ENCODE measurements around the gene PRR36.
A peak's percentile ranks its signal among the peaks of the same experiment; 100 is the strongest.

Gene PRR36

DNA sequence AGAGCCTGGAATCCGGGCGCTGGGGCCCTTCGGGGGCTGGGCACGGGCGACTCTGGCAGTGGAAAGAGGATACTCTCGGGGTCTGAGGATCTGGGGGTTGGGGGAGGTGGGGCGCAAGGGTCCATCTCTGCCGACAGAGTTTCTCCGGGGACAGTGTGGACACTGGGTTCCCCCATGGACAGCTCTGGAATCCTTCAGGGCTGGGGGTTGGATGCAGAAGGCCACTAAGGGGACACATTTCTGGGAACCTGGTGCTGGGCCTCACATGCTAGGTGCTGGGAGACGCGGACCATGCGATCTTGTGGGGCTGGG is 42.7 kb upstream of the PRR36 start:
- peak in 1 of 2 experiments; percentile 62 for DNase-seq
- TF ChIP-seq GATA1 (IDR thresholded peaks at IDR 0.05; ENCODE audit: low read depth, low read length) (no peak), POLR2A (IDR thresholded peaks at IDR 0.05; ENCODE audit: low read length) (no peak)

DNA sequence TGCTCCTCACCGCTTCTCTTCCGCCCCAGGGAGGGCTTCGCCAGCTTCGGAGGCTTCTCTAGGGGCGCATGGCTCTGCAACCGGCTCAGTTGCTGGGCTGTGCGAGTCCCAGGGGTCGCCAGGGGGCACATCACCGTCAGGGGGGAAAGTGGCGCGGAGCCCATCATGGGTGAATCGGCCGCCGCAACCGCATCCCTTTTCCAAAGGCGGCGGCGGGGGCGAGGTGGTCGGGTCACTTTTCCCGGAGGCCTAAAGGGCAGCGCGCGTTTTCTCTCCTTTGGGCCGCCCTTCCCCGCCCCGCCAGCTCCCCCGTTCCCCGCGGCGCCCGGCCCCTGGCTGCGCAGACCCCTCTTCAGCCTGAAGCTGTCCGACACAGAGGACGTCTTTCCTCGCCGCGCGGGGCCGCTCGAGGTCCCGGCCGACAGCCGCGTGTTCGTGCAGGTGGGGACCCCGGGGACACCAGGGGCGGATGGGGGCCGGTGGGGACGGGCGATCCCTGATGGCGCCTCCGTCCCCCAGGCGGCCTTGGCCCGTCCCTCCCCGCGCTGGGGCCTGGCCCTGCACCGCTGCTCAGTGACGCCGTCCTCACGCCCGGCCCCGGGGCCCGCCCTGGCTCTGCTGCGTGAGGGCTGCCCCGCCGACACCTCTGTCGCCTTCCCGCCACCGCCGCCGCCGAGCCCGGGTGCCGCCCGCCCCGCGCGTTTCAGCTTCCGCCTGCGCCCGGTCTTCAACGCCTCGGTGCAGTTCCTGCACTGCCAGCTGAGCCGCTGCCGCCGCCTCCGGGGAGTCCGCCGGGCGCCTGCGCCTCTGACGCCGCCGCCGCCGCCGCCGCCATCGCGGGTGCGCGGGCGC is 42.1 kb upstream of the PRR36 start:
- TF ChIP-seq POLR2A (IDR thresholded peaks at IDR 0.05; ENCODE audit: low read length): no peak
- no peak for TF ChIP-seq GATA1 (IDR thresholded peaks at IDR 0.05; ENCODE audit: low read depth, low read length)
- DNase-seq: peak; percentile 80 to 83

GRCh38 chr19:7915250-7916102 is 41.3 kb upstream of the PRR36 start:
- TF ChIP-seq POLR2A (IDR thresholded peaks at IDR 0.05; ENCODE audit: low read length): no peak
- no peak for TF ChIP-seq GATA1 (IDR thresholded peaks at IDR 0.05; ENCODE audit: low read depth, low read length)

DNA sequence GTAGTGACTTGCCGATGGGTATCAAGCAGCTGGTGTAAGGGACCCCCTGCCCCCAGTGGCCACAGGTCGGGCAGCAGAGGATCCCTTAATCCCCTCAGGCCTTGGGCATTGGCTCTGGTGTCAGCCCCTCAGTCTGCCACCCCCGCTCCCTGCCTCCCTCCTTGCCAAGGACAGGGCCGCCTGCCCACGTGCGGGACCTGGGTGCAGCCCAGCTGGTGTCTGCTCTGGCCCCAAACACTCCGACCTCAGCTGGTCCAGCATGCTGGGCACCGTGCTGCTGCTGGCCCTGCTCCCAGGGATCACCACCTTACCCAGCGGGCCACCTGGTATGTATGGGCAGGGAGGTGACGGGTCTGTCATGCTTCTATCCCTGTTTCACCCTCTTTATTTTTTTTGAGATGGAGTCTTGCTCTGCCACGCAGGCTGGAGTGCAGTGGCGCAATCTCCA is 40.4 kb upstream of the PRR36 start, which contains the start of gene TGFBR3L:
TGFBR3L (plus strand) TSS at position 233 of the 448 bp plus-strand sequence.
- no peak for TF ChIP-seq POLR2A (IDR thresholded peaks at IDR 0.05; ENCODE audit: low read length)
- no peak for TF ChIP-seq GATA1 (IDR thresholded peaks at IDR 0.05; ENCODE audit: low read depth, low read length)
- DNase-seq: no peak

More at GRCh38 chr19:7915250-7916102, 41.3 kb upstream of the PRR36 start:
- no peak for DNase-seq

DNA sequence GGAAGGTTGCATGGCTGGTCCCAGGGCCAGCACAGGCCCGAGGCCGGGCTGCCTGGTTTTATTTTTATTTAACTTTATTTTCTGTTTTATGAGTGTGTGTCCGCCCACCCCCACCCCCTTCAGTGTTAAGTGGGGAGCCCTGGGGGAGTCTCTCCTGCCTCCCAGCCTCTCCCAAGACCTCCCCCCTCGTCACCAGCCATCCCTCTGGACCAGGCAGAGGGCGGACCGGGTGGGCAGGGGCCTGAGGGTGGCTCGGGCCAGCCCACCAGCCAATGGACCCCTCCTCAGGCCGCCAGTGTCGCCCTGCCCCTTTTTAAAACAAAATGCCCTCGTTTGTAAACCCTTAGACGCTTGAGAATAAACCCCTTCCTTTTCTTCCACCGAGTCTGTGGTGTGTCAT is 39.9 kb upstream of the PRR36 start:
- no peak for DNase-seq
- TF ChIP-seq POLR2A (IDR thresholded peaks at IDR 0.05; ENCODE audit: low read length) (no peak), GATA1 (IDR thresholded peaks at IDR 0.05; ENCODE audit: low read depth, low read length) (no peak)

DNA sequence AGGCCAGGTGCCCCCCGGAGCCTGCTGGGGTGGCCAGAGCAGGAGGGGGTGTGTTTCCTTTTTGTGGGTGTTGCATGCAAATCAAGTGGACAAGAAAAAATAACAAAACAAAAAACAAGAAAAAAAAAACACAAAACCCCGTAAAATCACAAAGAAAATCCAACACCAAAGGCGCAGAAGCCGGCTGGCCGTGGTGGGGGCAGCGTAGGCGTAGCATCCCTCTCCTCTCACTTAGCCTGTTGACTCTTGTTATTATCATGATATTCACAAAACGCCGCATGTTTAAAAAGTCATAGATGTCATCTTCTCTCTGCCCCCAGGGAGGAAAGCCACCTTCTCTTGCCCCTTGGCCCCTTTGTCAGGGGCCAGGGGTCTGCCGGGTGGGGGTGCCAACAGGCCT is 39.5 kb upstream of the PRR36 start:
- no peak for TF ChIP-seq GATA1 (IDR thresholded peaks at IDR 0.05; ENCODE audit: low read depth, low read length)
- DNase-seq: no peak

DNA sequence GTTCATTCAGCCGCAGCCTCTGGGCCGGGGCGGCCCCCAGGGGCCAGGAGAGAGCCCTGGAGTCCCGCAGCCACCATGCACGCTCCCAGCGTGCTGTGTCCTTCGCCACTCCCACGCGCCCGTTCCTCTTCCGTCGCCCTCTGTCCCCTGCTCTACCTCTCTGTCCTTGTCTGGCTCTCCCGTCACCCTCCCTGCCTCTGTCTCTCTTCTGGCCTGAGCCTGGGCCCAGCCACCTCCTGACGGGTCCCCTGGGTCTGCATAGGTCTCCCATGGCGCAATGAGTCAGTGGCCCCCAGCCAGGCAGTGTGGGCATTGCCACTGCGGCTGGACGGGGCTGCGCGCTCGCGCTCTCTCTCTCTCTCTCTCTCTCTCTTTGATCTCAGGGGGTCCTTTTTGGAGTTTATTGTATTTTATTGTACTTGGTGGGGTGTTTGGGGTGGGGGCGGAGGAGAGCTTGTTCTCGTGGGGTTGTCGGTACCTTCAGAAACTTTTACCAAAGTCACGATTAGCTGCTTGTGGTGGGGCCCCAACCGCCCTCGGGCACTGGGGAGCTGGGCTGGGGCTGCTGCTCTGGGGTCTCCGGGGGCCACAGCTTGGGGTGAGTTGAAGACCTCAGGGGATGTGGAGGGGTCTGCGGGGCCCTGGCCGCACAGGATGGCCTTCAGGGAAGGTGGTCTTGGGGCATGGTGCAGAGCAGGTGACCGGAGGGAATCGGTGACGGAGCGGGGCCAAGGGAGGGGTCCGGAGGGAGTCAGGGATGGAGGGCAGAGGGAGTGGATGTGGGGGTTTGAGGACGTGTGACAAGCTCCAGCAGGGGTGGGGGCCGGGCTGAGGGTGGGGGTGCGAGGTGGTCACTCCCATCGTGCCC is 38.7 kb upstream of the PRR36 start:
- TF ChIP-seq GATA1 (IDR thresholded peaks at IDR 0.05; ENCODE audit: low read depth, low read length) (no peak), POLR2A (IDR thresholded peaks at IDR 0.05; ENCODE audit: low read length) (no peak)
- no peak for DNase-seq

DNA sequence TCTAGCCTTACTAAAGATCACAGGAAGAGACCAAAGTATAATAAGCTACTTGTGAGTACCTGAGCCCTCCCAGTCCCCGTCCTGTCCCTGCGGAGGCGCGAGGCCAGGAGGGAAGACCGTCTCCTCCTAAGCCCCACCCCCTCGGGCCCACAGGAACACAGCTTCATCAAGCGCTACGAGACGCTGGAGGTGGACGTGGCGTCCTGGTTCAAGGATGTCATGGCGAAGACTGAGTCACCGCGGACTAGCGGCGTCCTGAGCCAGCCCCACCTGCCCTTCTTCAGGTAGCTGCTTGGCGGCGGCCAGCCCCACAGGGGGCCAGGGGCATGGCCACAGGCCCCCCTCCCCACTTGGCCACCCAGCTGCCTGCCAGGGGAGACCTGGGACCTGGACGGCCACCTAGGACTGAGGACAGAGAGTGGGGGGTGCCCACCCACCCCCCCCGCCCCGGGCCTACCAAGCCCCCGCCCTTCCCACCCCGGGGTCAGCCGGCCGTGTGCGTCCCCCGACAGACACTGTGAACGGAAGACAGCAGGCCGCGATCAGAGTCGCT is 38.0 kb upstream of the PRR36 start:
- no peak for DNase-seq
- no peak for TF ChIP-seq POLR2A (IDR thresholded peaks at IDR 0.05; ENCODE audit: low read length)
- TF ChIP-seq GATA1 (IDR thresholded peaks at IDR 0.05; ENCODE audit: low read depth, low read length): no peak

GRCh38 chr19:7911508-7912143 is 37.4 kb upstream of the PRR36 start:
- TF ChIP-seq POLR2A (IDR thresholded peaks at IDR 0.05; ENCODE audit: low read length) (no peak), GATA1 (IDR thresholded peaks at IDR 0.05; ENCODE audit: low read depth, low read length) (no peak)
- no peak for DNase-seq

DNA sequence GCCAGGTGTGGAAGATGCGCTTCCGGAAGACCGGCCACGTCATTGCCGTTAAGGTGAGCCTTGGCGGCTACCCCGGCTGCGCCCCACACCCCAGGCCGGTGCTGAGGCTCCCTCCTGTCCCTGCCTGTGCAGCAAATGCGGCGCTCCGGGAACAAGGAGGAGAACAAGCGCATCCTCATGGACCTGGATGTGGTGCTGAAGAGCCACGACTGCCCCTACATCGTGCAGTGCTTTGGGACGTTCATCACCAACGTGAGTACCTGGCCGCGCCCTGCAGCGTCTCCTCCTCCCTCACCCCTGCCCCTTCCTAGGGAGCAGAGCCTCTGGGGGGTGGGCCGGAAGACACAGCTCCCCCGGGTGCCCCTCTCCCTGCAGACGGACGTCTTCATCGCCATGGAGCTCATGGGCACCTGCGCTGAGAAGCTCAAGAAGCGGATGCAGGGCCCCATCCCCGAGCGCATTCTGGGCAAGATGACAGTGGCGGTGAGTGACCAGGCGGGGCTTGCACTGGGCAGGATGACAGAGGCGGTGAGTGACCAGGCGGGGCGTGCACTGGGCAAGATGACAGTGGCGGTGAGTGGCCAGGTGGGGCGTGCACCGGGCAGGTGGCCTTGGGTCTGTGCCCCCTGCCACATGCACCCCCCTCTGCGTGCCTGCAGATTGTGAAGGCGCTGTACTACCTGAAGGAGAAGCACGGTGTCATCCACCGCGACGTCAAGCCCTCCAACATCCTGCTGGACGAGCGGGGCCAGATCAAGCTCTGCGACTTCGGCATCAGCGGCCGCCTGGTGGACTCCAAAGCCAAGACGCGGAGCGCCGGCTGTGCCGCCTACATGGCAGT is 36.4 kb upstream of the PRR36 start:
- DNase-seq: no peak
- TF ChIP-seq GATA1 (IDR thresholded peaks at IDR 0.05; ENCODE audit: low read depth, low read length) (no peak), POLR2A (IDR thresholded peaks at IDR 0.05; ENCODE audit: low read length) (no peak)

GRCh38 chr19:7909471-7910067 is 35.4 kb upstream of the PRR36 start:
- no peak for DNase-seq
- TF ChIP-seq GATA1 (IDR thresholded peaks at IDR 0.05; ENCODE audit: low read depth, low read length) (no peak), POLR2A (IDR thresholded peaks at IDR 0.05; ENCODE audit: low read length) (no peak)

Measured in erythroblast (primary cell).